Caco-2 (cell line): ENCODE results near the gene TCF7L1. TPM values are rescaled to one million over a fixed set of nuclear protein-coding genes. Genes with fewer than 3 reads are reported as not detected.

Source experiments
- BruUV-seq: library from RNA; stranded (reverse); fragments of 400-500 nt; replicated peaks from 2 replicates; lab custom pipeline; 2021; lab: Mats Ljungman, UMichigan
- CTCF ChIA-PET: fragments of 300-600 bp; sonication (Branson Sonifier 250); formaldehyde crosslinking; loops from one replicate; lab custom pipeline; 2022; ENCODE audit warnings: antibody characterized with exemption; lab: Charles Lee
- POLR2A ChIA-PET: fragments of 300-600 bp; sonication (Branson Sonifier 250); formaldehyde crosslinking; loops from one replicate; lab custom pipeline; 2022; ENCODE audit warnings: antibody characterized with exemption; lab: Charles Lee
- DNase-seq, 2 experiments: peaks; one replicate each; pipeline versions ENCODE4 v3.0.0 to v3.0.0-alpha.2; 2020 to 2022
- H3K27me3 ChIP-seq: replicated peaks from 2 replicates; pipeline ENCODE4 v1.6.0; 2011; ENCODE audit warnings: low read length; ENCODE audit not compliant: control insufficient read depth, insufficient read depth
- H3K36me3 ChIP-seq: 2 replicates; pipeline ENCODE4 v1.5.1; 2011; ENCODE audit warnings: low read length; ENCODE audit not compliant: control insufficient read depth, insufficient read depth
- H3K4me1 ChIP-seq: fragments of 250-450 bp; sonication (Bioruptor Pico); 2 replicates; pipeline ENCODE4 v1.5.1; 2020; ENCODE audit warnings: mild to moderate bottlenecking
- H3K4me3 ChIP-seq: 2 replicates; pipeline ENCODE4 v1.5.1; 2011; ENCODE audit warnings: low read depth, mild to moderate bottlenecking, control low read depth, low read length
- H3K9me3 ChIP-seq: fragments of 250-450 bp; sonication (Bioruptor Pico); 2 replicates; pipeline ENCODE4 v1.5.1; 2020; ENCODE audit warnings: mild to moderate bottlenecking, moderate library complexity
- H3K27ac Mint-ChIP-seq: one replicate; pipeline ENCODE4 v1.8.0; 2022; ENCODE audit warnings: mixed read lengths; ENCODE audit not compliant: unreplicated experiment
- H3K27me3 Mint-ChIP-seq: one replicate; pipeline ENCODE4 v1.8.0; 2022; ENCODE audit warnings: mixed read lengths; ENCODE audit not compliant: insufficient read depth, unreplicated experiment
- H3K36me3 Mint-ChIP-seq: one replicate; pipeline ENCODE4 v1.8.0; 2022; ENCODE audit warnings: mild to moderate bottlenecking, mixed read lengths; ENCODE audit not compliant: insufficient read depth, unreplicated experiment
- H3K4me1 Mint-ChIP-seq: one replicate; pipeline ENCODE4 v1.8.0; 2022; ENCODE audit warnings: low read depth, mixed read lengths; ENCODE audit not compliant: unreplicated experiment
- H3K4me3 Mint-ChIP-seq: one replicate; pipeline ENCODE4 v1.8.0; 2022; ENCODE audit warnings: mild to moderate bottlenecking, moderate library complexity, mixed read lengths; ENCODE audit not compliant: unreplicated experiment
- H3K9me3 Mint-ChIP-seq: one replicate; pipeline ENCODE4 v1.8.0; 2022; ENCODE audit warnings: mixed read lengths; ENCODE audit not compliant: unreplicated experiment
- intact Hi-C: fragments of 100-400 bp; cut with micrococcal nuclease; formaldehyde crosslinking; loops from one replicate; pipeline ENCODE4 v1.10.0; 2022; ENCODE audit not compliant: unreplicated experiment
- total RNA-seq: library from RNA; stranded (reverse); gene quantifications from 2 replicates; pipeline ENCODE4 v1.2.3, GENCODE V29; 2022
- TF ChIP-seq, protein P1 (sequence below), 2 experiments: fragments of 200-600 bp in 1 of 2; IDR thresholded peaks; 1 replicate in 1 of 2; 2 replicates in 1 of 2; pipeline versions ENCODE4 v1.5.1 to v1.8.0; 2011 to 2022; ENCODE audit warnings: antibody characterized with exemption in 1 of 2, control low read depth in 1 of 2, inconsistent platforms in 1 of 2, low read depth in 1 of 2, low read length in 1 of 2, mild to moderate bottlenecking in 1 of 2, moderate library complexity in 1 of 2; ENCODE audit not compliant: insufficient read depth in 1 of 2, severe bottlenecking in 1 of 2, unreplicated experiment in 1 of 2

Gene TCF7L1
- total RNA-seq, 1 experiment from 2014 or later, result 29.0 TPM

DNA sequence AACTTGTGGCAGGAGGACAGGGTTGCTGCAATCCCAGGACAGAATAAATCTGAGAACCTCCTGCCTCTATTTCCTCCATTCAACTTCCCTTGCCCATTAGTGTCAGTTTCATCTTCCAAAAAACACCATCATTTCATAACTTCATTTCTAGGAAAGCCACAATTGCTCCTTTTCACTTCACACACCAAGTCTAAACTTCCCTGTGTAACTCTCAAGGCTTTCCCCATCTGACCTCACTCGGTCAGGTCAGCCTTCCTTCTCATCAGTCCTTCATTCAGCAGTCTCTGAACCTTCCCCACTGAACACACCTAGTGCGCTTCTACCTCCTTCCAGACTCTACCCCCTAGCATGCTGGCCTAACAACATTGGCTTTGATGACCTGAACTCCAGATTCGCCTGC lies 35.8 kb downstream of the TCF7L1 start:
- Histone ChIP-seq H3K4me3 (no peak overlapping the region), H3K9me3 (no peaks in the 10 kb centered on the region), H3K4me1 (no peaks in the 10 kb centered on the region), H3K36me3 (no peaks in the 10 kb centered on the region), H3K27me3 (no peaks in the 10 kb centered on the region)
- ChIA-PET POLR2A (interaction anchor here (0.7 kb wide), 1 partner anchor 86 kb away, joined by 3 read pairs; no protein-coding TSS in a partner anchor), CTCF (no interaction called here)
- no peaks in the 10 kb centered on the region for H3K9me3 Mint-ChIP-seq
- intact Hi-C loops, result no loop called here
- no peak for DNase-seq
- no peaks in the 10 kb centered on the region for H3K27me3 Mint-ChIP-seq
- TF ChIP-seq, protein P1, sequence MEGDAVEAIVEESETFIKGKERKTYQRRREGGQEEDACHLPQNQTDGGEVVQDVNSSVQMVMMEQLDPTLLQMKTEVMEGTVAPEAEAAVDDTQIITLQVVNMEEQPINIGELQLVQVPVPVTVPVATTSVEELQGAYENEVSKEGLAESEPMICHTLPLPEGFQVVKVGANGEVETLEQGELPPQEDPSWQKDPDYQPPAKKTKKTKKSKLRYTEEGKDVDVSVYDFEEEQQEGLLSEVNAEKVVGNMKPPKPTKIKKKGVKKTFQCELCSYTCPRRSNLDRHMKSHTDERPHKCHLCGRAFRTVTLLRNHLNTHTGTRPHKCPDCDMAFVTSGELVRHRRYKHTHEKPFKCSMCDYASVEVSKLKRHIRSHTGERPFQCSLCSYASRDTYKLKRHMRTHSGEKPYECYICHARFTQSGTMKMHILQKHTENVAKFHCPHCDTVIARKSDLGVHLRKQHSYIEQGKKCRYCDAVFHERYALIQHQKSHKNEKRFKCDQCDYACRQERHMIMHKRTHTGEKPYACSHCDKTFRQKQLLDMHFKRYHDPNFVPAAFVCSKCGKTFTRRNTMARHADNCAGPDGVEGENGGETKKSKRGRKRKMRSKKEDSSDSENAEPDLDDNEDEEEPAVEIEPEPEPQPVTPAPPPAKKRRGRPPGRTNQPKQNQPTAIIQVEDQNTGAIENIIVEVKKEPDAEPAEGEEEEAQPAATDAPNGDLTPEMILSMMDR (IDR thresholded peaks at IDR 0.05; ENCODE audit: insufficient read depth in 1 of 2, low read depth in 1 of 2, low read length in 1 of 2, severe bottlenecking in 1 of 2, unreplicated experiment in 1 of 2), result no peak
- no peak overlapping the region for H3K4me3 Mint-ChIP-seq
- peaks cover 12% of the 10 kb centered on the region for H3K4me1 Mint-ChIP-seq
- H3K36me3 Mint-ChIP-seq, result peaks cover 5% of the 10 kb centered on the region
- BruUV-seq, result no TSS peak
- H3K27ac Mint-ChIP-seq, result no peak overlapping the region

DNA sequence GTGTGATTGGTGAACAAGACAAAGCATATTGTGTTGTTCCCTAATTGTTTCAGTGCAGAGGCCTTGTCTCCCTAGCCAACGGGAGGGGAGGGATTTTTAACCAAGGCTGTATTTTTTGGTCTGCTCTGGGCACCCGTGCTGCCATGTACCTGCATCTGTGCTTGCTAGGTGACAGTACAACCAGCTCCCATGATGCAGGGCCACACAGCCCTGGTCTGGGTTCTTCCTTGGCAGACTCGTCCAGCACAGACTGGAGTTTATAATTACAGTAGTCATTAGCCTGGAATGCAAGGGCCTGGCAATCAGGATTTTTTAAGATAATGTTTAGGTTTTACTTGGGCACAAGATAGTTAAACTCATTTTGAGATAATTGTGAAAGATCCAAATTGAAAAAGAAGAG lies 36.4 kb downstream of the TCF7L1 start:
- Mint-ChIP-seq H3K9me3 (no peaks in the 10 kb centered on the region), H3K36me3 (no peaks in the 10 kb centered on the region), H3K27me3 (no peaks in the 10 kb centered on the region), H3K27ac (no peak overlapping the region), H3K4me3 (no peak overlapping the region), H3K4me1 (peaks cover 7% of the 10 kb centered on the region)
- ChIA-PET CTCF (interaction anchor here (0.5 kb wide), 1 partner anchor 99 kb away, joined by 4 read pairs; no protein-coding TSS in a partner anchor), POLR2A (no interaction called here)
- intact Hi-C loops, result no loop called here
- no peaks in the 10 kb centered on the region for H3K36me3 ChIP-seq
- H3K9me3 ChIP-seq, result no peaks in the 10 kb centered on the region
- no TSS peak for BruUV-seq
- no peaks in the 10 kb centered on the region for H3K4me1 ChIP-seq
- no peak overlapping the region for H3K4me3 ChIP-seq
- TF ChIP-seq, protein P1 (IDR thresholded peaks at IDR 0.05; ENCODE audit: insufficient read depth in 1 of 2, low read depth in 1 of 2, low read length in 1 of 2, severe bottlenecking in 1 of 2, unreplicated experiment in 1 of 2), result no peak
- DNase-seq, result no peak
- no peaks in the 10 kb centered on the region for H3K27me3 ChIP-seq

DNA sequence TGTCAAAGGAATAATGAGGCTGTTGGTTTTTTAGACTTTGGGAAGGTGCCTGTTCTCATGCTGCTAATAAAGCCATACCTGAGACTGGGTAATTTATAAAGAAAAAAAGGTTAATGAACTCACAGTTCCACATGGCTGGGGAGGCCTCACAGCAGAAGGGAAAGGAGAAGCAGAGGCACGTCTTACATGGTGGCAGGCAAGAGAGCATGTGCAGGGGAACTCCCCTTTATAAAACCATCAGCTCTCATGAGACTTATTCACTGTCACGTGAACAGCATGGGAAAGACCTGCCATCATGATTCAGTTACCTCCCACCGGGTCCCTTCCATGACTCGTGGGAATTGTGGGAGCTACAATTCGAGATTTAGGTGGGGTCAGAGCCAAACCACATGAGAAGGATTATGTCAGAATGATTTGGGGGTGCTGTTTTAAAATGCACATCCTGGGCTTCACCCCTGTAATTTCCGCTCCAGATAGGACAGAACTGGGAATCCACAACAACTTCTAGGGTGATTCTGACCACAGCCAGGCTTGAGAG lies 37.8 kb downstream of the TCF7L1 start:
- TF ChIP-seq, protein P1 (IDR thresholded peaks at IDR 0.05; ENCODE audit: insufficient read depth in 1 of 2, low read depth in 1 of 2, low read length in 1 of 2, severe bottlenecking in 1 of 2, unreplicated experiment in 1 of 2), result no peak
- peaks cover 13% of the 10 kb centered on the region for H3K4me1 Mint-ChIP-seq
- intact Hi-C loops, result no loop called here
- POLR2A ChIA-PET, result no interaction called here
- Histone ChIP-seq H3K4me3 (no peak overlapping the region), H3K4me1 (peaks cover 13% of the 10 kb centered on the region; the same call in 1 of the 2 replicates), H3K36me3 (no peaks in the 10 kb centered on the region), H3K9me3 (no peaks in the 10 kb centered on the region), H3K27me3 (no peaks in the 10 kb centered on the region)
- no peaks in the 10 kb centered on the region for H3K9me3 Mint-ChIP-seq
- BruUV-seq, result no TSS peak
- H3K36me3 Mint-ChIP-seq, result no peaks in the 10 kb centered on the region
- no peak overlapping the region for H3K4me3 Mint-ChIP-seq
- H3K27ac Mint-ChIP-seq, result no peak overlapping the region
- DNase-seq, result no peak
- CTCF ChIA-PET, result no interaction called here
- H3K27me3 Mint-ChIP-seq, result no peaks in the 10 kb centered on the region
